Fibroblast of lung (primary cell): ENCODE results near the gene CES3. TPM values are rescaled to one million over a fixed set of nuclear protein-coding genes. Genes with fewer than 3 reads are reported as not detected.
A peak's percentile ranks its signal among the peaks of the same experiment; 100 is the strongest.

ENCODE experiments used
- DNase-seq, 2 donors: peaks; one replicate each; pipeline versions ENCODE4 v3.0.0 to v3.0.0-alpha.2; 2010; ENCODE audit warnings: low read depth in 2 of 2
- H2AFZ ChIP-seq: 2 replicates; pipeline ENCODE4 v1.5.1; 2012; ENCODE audit warnings: low read length, control low read depth, inconsistent platforms
- H3K27ac ChIP-seq: 2 replicates; pipeline ENCODE4 v1.5.1; 2011; ENCODE audit warnings: low read length, control low read depth; ENCODE audit not compliant: insufficient read depth
- H3K27me3 ChIP-seq: 2 replicates; pipeline ENCODE4 v1.5.1; 2011; ENCODE audit warnings: mild to moderate bottlenecking, low read length; ENCODE audit not compliant: control insufficient read depth, insufficient read depth
- H3K36me3 ChIP-seq: 2 replicates; pipeline ENCODE4 v1.5.1; 2011; ENCODE audit warnings: low read length; ENCODE audit not compliant: control insufficient read depth, insufficient read depth
- H3K4me1 ChIP-seq: 2 replicates; pipeline ENCODE4 v1.5.1; 2011; ENCODE audit warnings: low read length; ENCODE audit not compliant: control insufficient read depth, insufficient read depth; ENCODE audit errors: extremely low read depth
- H3K4me2 ChIP-seq: 2 replicates; pipeline ENCODE4 v1.5.1; 2011; ENCODE audit warnings: low read length, control low read depth; ENCODE audit not compliant: insufficient read depth; ENCODE audit errors: extremely low read depth
- H3K4me3 ChIP-seq, 4 experiments: fragments of 200-600 bp in 1 of 4; sonication (generic) in 1 of 4; replicated peaks in 1 of 4; 2 replicates each; pipeline ENCODE4 v1.5.1; 2011 to 2016; ENCODE audit warnings: low read length in 4 of 4, low read depth in 3 of 4, mild to moderate bottlenecking in 3 of 4, control low read depth in 2 of 4, inconsistent platforms in 1 of 4, mixed read lengths in 1 of 4; ENCODE audit not compliant: insufficient read depth in 1 of 4; ENCODE audit errors: control extremely low read depth in 1 of 4
- H3K79me2 ChIP-seq: 2 replicates; pipeline ENCODE4 v1.5.1; 2012; ENCODE audit warnings: mild to moderate bottlenecking, low read length, inconsistent platforms; ENCODE audit not compliant: control insufficient read depth, insufficient read depth
- H3K9ac ChIP-seq: 2 replicates; pipeline ENCODE4 v1.5.1; 2011; ENCODE audit warnings: mild to moderate bottlenecking, low read length, control low read depth; ENCODE audit not compliant: insufficient read depth
- H3K9me3 ChIP-seq: 2 replicates; pipeline ENCODE4 v1.5.1; 2012; ENCODE audit warnings: low read depth, low read length; ENCODE audit not compliant: control insufficient read depth, insufficient read depth
- H4K20me1 ChIP-seq: 2 replicates; pipeline ENCODE4 v1.5.1; 2011; ENCODE audit warnings: low read length; ENCODE audit not compliant: control insufficient read depth, insufficient read depth; ENCODE audit errors: extremely low read depth
- CTCF ChIP-seq, 2 donors: IDR thresholded peaks in 1 of 2; conservative IDR thresholded peaks in 1 of 2; 1 replicate in 1 of 2; 2 replicates in 1 of 2; pipeline ENCODE4 v1.5.1; 2011 to 2012; ENCODE audit warnings: low read length in 2 of 2, control low read depth in 1 of 2, inconsistent platforms in 1 of 2, low read depth in 1 of 2, mild to moderate bottlenecking in 1 of 2
- EZH2 ChIP-seq: IDR thresholded peaks from 2 replicates; pipeline ENCODE4 v1.5.1; 2012; ENCODE audit warnings: low read length, control low read depth, mild to moderate bottlenecking; ENCODE audit errors: missing control alignments
- polyA plus RNA-seq, 2 donors: library from polyadenylated mRNA; depleted of rRNA in 1 of 2; stranded (reverse) in 1 of 2; unstranded in 1 of 2; fragments of >200 nt; gene quantifications; 2 replicates each; pipeline ENCODE4 v1.2.1, GENCODE V29; 2011 to 2012; ENCODE audit warnings: missing spikeins in 1 of 2
- total RNA-seq: library from RNA; depleted of rRNA; stranded (reverse); fragments of >200 nt; gene quantifications from 2 replicates; pipeline ENCODE4 v1.2.1, GENCODE V29; 2014

Gene CES3
- total and polyA plus RNA-seq, 2 donors (not counting 1 experiment from before 2014, with no cell fraction given) = 0.01 to 1.3 TPM

DNA sequence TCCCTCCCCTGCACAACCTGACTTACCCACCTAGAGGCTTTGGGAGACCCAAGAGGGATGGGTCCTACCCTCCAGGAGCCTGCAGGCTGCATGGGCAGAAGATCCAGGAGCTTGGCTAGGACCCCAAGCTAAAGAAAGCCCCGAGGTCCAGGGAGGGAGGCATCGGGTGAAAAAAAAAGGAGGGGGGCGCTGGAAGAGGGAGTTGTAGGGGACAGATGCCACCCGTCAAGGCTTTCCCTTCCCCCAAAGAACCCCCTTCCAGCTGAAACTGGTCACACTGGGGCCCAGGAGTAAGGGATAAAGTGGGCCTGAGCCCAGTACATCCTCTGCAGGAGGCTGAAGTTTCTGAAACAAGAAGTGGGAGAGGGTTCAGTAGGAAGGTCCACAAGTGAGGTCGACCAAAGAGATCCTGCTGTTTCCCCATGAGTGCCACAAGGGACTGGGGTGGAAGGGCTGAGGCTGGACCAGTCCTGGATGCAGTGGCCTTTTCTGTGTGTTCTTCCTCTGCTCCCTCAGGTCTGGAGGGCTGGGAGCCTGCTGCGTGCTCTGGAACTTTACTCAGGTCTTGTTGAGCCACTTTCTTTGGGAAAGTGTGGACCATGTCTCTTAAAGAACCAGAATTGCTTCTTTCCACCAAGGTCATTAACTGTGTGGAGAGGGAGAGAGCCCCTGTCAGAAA, 53.7 kb downstream of the CES3 start:
- DNase-seq = no peak
- H3K9ac ChIP-seq = peak overlapping the region; percentile 40

GRCh38 chr16:67015313-67015731, 54.3 kb downstream of the CES3 start:
- no peak for TF ChIP-seq EZH2
- TF ChIP-seq CTCF (conservative IDR thresholded peaks at IDR 0.05 in 1 of 2, IDR thresholded peaks at IDR 0.05 in 1 of 2; ENCODE audit: low read depth in 1 of 2, low read length in 2 of 2) = no peak
- Histone ChIP-seq H3K27ac (no peak overlapping the region), H3K4me2 (no peak overlapping the region), H3K36me3 (no peaks in the 10 kb centered on the region), H3K27me3 (peaks cover 5% of the 10 kb centered on the region), H3K4me1 (peaks cover 2% of the 10 kb centered on the region), H4K20me1 (no peaks in the 10 kb centered on the region), H3K9me3 (no peaks in the 10 kb centered on the region), H3K4me3 (no peak overlapping the region), H2AFZ (no peak overlapping the region), H3K9ac (no peak overlapping the region), H3K79me2 (no peaks in the 10 kb centered on the region)
- no peak for DNase-seq

More for the DNA sequence above, 53.7 kb downstream of the CES3 start:
- TF ChIP-seq EZH2 = no peak
- TF ChIP-seq CTCF (conservative IDR thresholded peaks at IDR 0.05 in 1 of 2, IDR thresholded peaks at IDR 0.05 in 1 of 2; ENCODE audit: low read depth in 1 of 2, low read length in 2 of 2) = no peak
- Histone ChIP-seq H3K4me1 (peaks cover 2% of the 10 kb centered on the region), H3K27me3 (peaks cover 5% of the 10 kb centered on the region), H3K27ac (no peak overlapping the region), H3K4me3 (peak overlapping the region in 1 of 4 experiments; percentile 41), H3K4me2 (no peak overlapping the region), H2AFZ (peak overlapping the region; percentile 59), H3K36me3 (no peaks in the 10 kb centered on the region), H3K79me2 (no peaks in the 10 kb centered on the region), H3K9me3 (no peaks in the 10 kb centered on the region), H4K20me1 (no peaks in the 10 kb centered on the region)

- Histone ChIP-seq H4K20me1 (no peaks in the 10 kb centered on the region), H3K4me3 (no peak overlapping the region)
- DNase-seq = no peak
Observed at GRCh38 chr16:67016143-67016542, 55.1 kb downstream of the CES3 start.

More at GRCh38 chr16:67016143-67016542, 55.1 kb downstream of the CES3 start:
- Histone ChIP-seq H3K9ac (no peak overlapping the region), H3K36me3 (no peaks in the 10 kb centered on the region), H3K27me3 (peaks cover 5% of the 10 kb centered on the region), H3K27ac (no peak overlapping the region), H3K4me2 (no peak overlapping the region), H2AFZ (no peak overlapping the region), H3K9me3 (no peaks in the 10 kb centered on the region), H3K4me1 (peaks cover 2% of the 10 kb centered on the region), H3K79me2 (no peaks in the 10 kb centered on the region)
- no peak for TF ChIP-seq EZH2
- TF ChIP-seq CTCF (conservative IDR thresholded peaks at IDR 0.05 in 1 of 2, IDR thresholded peaks at IDR 0.05 in 1 of 2; ENCODE audit: low read depth in 1 of 2, low read length in 2 of 2) = no peak
